ENCODE results near the gene CACNA2D2.

The CACNA2D2 gene

DNA sequence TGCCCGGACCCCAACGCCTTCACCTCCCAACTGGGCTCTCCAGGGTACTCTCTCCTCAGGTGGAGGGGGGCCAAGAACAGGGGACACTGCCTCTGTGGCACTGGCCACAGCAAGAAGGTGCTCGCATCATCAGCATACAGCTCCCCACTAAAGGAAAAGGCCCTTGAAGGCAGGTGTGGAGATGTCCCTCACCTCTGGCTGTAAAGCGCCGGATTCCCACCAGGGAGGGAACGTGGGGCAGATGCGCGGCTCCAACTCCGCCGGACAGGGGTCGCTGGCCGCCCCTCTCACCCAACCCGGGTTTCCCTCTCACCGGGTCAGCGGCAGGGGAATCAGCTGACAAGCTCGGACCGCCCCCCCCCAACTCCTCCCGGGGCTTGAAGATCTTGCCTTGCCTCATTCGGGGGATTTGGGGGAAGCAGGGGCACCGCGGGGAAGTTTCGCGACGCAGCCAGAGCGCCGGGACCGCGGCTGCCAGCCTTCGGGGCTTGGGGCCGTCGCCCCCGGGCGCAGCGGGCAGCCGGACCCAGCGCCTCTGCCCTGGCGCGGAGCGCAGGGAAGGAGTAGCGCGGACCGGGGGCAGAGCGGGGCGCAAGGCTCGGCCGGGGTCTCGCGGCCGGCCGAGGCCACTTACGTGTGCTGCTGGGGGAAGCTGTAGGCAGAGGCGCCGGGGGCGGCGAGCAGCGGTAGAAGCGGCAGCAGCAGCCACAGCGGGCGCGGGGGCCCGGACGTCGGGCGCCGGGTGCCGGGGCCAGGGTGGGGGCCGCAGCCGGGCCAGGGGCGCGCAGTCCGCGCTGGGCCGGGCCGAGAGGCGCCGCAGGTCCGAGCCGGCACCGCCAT is 630 bp downstream of the CACNA2D2 start:
- no peak for DNase-seq (ENCODE audit: insufficient read length, low spot score)
- no peak for FAIRE-seq

- no peak for FAIRE-seq
- DNase-seq (ENCODE audit: insufficient read length, low spot score), result no peak
These were observed 1.2 kb downstream of the CACNA2D2 start for GRCh38 chr3:50502225-50502583.

DNA sequence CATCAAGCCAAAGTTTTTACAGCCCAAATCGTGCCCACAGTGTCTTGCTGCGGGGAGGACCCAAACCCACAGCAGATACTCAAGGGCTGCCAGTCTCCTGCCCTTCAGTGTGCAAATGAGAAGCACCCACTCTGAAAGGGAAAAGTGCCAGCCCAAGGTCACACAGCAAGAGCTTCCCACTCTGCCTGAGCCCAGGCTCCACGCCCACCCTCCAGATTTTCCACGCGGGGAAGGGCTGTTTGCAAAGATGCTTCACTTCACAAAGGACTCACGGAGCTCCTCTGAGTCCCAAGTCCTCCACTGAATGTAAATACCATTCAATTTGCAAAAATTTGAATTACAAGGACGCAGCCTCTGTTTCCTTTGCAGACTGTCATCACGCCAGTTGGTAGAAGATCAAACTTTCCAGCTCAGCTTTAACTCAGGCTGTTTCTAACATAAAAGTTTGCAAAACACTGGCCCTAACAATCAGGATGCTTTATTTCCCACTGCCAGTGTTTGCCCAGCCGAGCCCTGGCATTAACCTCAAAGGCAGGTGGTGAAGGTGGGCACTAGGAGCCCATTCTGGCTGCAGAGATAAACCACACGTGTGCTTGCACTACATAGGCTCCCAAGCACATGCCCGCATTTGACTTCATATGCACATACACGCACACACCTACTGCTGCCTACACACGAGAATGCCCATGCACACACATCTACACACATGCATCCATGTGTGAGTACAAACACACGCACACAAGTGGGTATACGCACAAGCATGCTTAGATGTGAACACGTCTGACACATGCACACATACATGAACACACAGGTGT is 7.6 kb downstream of the CACNA2D2 start:
- no peak for FAIRE-seq
- DNase-seq (ENCODE audit: insufficient read length, low spot score), result no peak

DNA sequence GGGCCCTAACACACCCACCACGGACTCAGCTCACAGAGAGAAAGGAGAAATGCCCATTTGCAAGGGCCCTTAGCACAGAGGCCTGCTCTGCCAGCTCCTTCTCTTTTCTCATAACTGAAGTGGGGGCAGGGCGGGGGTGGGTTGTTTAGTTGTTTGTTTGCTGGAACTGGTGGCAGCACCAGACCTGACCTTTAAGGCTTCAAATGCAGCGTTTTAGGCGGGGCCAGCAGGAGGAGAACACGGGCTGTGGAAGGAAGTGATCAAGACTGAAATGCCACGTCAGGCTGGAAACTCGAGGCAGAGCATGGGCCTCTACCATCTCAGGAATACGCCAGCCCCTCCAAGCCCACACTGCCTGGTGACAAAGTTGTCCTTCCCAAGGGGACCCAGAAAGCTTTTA is 9.3 kb downstream of the CACNA2D2 start:
- FAIRE-seq, result no peak
- DNase-seq (ENCODE audit: insufficient read length, low spot score), result no peak

DNA sequence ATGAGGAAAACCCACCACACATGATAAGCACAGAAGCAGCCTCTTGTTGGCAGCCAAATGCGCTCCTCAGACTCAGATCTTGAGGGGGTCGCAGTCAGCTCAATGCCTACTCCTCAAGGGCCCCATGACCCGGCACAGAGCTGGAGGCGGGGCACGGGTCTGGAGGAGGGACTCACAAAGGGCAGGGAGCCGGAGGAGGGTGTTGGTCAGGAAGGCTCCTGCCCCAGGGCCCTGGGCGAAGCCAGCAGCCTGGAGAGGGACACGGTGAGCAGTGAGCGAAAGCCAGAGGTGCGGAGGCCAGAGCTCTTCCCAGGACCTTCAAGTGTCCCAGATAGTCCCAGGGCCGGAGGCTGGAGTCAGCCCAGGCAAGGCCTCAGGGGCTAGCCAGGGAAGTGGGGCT is 9.8 kb downstream of the CACNA2D2 start:
- no peak for FAIRE-seq
- DNase-seq (ENCODE audit: insufficient read length, low spot score), result no peak

DNA sequence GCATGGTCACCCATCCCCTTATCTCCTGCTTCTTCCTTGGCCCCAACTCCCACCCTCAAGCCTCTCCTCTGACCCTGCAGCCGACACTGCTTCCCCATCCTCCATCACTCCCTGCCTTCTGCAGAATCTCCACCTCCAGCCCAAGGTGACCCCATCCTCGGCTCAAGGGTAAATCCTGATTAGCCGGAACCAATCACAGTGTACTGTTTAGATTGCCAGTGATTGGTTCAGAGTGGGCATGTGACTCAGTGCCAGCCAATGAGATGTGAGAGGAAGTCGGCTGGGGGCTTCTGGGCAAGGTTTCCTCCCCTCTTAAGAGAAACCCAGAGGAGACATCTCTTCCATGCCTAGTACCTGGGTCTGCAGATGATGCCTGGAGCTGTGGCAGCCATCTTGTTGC is 10.3 kb downstream of the CACNA2D2 start:
- DNase-seq (ENCODE audit: insufficient read length, low spot score) (no peak), FAIRE-seq (no peak)

DNA sequence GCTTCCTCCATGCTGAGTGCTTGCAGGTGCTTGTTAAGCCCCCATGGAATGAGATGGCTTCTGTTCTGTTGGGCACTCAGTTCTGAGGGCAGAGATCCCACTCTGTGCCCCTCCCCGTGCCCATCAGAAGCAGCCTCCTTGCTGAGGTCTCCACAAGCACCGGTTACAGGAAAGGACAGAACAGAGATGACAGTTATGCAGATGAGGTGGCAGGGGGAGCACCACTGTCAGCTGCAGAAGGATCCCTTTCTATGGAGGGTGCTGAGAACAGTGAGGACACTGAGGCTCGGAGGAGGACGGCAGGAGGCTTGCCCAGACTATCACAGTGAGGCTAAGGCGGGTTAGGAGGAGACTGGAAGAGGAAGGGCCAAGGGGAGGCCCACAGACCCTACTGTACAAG is 12.4 kb downstream of the CACNA2D2 start:
- no peak for DNase-seq (ENCODE audit: insufficient read length, low spot score)
- no peak for FAIRE-seq

GRCh38 chr3:50490424-50490823 is 13.0 kb downstream of the CACNA2D2 start:
- no peak for DNase-seq (ENCODE audit: insufficient read length, low spot score)
- no peak for FAIRE-seq

DNA sequence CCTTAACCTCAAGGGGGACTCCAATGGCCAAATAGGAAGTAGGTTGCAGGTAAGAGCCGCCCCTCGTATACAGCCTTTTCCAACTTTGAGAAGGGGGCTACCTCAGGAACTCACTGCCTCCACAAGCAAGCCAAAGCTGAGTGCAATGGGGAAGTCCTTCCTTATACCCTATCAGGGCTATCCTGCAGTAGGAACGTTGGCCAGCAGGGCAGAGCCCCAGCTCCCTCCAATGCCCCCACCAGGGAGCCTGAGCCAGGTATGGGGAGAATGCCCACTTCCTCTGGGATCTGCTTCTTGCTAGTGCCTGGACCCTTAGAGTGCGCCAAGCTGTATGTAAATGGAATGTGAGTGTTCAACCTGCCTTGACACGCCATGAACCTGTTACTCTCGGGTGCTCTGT is 16.3 kb downstream of the CACNA2D2 start:
- no peak for DNase-seq (ENCODE audit: insufficient read length, low spot score)
- FAIRE-seq, result no peak

GRCh38 chr3:50486219-50486888 is 17.1 kb downstream of the CACNA2D2 start:
- DNase-seq (ENCODE audit: insufficient read length, low spot score) (no peak), FAIRE-seq (no peak)

DNA sequence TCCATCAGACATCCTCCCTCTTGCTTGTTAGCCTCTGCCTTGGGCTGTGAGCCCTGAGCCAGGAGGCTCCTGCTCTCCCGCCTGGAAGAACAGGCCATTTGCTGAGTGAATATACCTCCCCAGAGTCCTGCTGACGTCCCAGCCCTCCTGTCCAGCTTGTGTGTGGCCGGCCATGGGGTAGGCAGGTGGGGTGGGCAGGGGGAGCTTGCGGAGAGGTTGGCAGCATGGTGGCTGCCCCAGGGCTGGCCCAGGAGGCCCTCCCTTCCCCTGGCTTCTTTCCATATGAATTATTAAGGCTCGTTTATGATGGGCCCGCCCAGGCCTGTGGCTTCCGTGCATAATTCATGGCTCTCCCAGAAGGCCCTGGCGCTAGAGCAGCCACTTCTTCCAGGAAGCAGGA is 18.7 kb downstream of the CACNA2D2 start:
- FAIRE-seq (no peak), DNase-seq (ENCODE audit: insufficient read length, low spot score) (no peak)

- FAIRE-seq, result no peak
- DNase-seq (ENCODE audit: insufficient read length, low spot score), result no peak
These were observed 20.1 kb downstream of the CACNA2D2 start for GRCh38 chr3:50483374-50483773.

DNA sequence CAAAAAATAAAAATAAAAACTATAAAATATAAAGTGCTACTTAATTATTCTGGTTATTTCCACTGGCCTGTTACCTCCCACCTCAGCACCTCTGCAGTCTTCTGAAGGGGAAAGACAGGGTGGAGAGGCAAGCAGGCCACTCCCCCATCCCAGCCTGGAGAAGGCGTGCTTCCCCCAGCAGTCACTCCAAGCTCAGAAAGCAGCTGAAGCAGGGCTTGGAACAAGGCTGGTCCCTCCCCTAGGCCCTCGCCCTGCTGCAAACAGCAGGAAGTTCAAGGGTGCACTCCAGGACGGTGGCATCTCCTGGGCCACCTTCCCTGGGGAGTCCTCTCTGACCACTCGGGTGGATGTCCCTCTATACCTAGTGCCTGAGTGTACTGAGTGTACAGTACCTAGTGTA is 21.4 kb downstream of the CACNA2D2 start:
- DNase-seq (ENCODE audit: insufficient read length, low spot score) (no peak), FAIRE-seq (no peak)

GRCh38 chr3:50480471-50480870 is 23.0 kb downstream of the CACNA2D2 start:
- no peak for FAIRE-seq

GRCh38 chr3:50479523-50479922 is 23.9 kb downstream of the CACNA2D2 start:
- FAIRE-seq (no peak), DNase-seq (ENCODE audit: insufficient read length, low spot score) (no peak)

More at GRCh38 chr3:50480471-50480870, 23.0 kb downstream of the CACNA2D2 start:
- DNase-seq (ENCODE audit: insufficient read length, low spot score), result no peak

DNA sequence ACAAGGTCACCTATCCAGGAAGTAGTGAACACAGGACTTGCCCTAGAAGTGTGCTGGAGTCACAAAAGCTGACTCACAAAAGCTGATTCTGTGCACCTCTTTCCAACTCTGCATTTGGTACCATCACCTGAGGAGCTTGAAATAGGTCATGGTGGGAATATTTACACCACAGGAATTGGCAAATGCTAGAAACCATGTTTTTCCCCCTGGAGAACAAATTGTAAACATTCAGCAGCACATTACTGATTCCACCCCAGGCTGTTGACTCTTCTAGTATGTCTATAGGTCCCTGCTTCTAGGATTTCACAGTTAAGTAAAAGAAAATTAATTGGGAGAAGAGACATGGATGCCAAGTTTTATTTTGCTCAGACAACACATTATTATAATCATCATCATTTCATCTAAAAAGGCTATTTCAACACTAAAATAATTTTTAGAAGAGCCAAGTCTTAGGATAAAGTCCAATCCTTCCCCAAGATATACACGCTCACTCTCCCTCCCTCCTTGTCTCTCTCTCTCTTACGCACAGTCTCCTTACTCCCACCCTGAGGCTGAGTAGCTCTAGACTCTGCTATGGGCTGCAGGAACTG is 24.7 kb downstream of the CACNA2D2 start:
- FAIRE-seq (no peak), DNase-seq (ENCODE audit: insufficient read length, low spot score) (no peak)

DNA sequence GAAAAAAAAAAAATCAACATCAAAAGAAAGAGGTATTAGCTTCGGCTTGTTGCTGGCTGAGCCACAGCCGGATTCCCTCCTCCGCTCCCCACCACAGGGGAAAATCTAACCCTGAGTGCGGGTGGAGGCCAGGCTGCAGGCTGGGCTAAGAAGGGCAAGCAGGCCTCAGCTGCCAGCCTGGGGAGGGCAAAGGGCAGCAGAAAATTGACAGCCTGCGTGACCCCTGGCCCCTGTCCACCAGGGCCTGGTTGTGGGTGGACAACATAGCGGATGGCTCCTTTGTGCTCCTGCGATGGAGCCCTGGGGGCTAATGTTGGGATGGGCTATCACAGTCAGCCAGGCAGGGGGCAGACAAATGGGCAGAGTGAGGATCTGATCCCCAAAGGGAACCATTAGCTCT is 25.4 kb downstream of the CACNA2D2 start:
- DNase-seq (ENCODE audit: insufficient read length, low spot score) (no peak), FAIRE-seq (no peak)

DNA sequence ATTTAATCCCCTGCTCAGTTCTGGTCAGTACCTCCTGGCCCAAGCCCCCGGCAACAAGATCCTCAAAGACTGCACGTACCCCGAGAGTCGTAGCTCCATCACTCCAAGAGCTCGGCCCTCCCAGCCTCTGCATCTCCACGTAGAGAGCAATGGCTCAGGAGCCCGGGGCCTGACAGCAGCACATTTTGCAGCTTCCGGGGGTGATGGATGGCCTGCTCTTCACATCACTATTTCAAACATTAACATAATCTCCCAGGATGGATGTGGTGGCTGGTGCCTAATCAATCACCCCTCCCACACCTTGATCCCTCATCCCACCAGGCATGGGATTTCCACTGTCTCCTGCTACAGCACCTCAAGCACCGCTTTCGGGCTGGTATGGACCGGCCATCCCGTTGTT is 28.1 kb downstream of the CACNA2D2 start:
- DNase-seq (ENCODE audit: insufficient read length, low spot score) (no peak), FAIRE-seq (no peak)

GRCh38 chr3:50474717-50475116 is 28.7 kb downstream of the CACNA2D2 start:
- FAIRE-seq, result no peak
- DNase-seq (ENCODE audit: insufficient read length, low spot score), result no peak

DNA sequence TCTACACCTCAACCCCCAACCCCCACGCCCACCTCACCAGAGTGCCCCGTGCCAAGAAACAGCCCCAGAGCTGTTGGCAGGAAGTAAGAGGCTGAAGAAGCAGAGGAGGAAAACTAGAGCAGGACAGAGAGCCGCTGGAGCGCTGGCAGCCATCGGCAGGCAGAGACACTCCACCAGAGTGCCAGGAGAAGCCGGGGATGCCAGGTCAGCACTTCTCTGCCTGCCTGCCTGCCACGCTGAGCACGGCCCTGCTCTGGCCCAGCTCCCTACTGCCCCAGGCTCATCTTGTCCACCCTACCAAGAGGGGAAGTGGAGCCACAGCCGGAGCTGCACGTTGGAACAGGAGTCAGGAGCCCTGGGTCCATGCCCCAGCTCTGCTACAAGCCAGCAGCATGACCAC is 29.7 kb downstream of the CACNA2D2 start:
- FAIRE-seq (no peak), DNase-seq (ENCODE audit: insufficient read length, low spot score) (no peak)

DNA sequence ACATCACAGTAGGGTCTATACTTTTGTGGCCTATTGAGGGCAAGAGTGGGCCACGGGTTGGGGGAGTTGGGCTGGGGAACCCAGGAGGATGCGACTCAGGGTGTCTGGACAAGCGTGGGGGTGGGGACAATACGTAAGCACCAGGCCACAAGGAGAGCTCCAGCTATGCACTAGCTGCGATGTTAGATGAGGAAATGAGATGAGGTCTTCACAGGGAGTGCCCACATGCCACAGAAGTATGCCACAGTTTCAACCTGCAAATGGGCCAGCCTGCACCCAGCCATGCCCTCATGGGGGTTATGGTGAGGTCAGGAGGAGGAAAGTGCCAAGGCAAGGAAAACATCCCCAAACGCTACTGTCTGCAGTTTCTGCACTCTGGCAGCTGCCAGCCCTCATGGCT is 30.5 kb downstream of the CACNA2D2 start:
- DNase-seq (ENCODE audit: insufficient read length, low spot score) (no peak), FAIRE-seq (no peak)

Data from GM19239 (cell line).